Measurements from ENCODE around the gene FAHD2A.

FAHD2A gene

DNA sequence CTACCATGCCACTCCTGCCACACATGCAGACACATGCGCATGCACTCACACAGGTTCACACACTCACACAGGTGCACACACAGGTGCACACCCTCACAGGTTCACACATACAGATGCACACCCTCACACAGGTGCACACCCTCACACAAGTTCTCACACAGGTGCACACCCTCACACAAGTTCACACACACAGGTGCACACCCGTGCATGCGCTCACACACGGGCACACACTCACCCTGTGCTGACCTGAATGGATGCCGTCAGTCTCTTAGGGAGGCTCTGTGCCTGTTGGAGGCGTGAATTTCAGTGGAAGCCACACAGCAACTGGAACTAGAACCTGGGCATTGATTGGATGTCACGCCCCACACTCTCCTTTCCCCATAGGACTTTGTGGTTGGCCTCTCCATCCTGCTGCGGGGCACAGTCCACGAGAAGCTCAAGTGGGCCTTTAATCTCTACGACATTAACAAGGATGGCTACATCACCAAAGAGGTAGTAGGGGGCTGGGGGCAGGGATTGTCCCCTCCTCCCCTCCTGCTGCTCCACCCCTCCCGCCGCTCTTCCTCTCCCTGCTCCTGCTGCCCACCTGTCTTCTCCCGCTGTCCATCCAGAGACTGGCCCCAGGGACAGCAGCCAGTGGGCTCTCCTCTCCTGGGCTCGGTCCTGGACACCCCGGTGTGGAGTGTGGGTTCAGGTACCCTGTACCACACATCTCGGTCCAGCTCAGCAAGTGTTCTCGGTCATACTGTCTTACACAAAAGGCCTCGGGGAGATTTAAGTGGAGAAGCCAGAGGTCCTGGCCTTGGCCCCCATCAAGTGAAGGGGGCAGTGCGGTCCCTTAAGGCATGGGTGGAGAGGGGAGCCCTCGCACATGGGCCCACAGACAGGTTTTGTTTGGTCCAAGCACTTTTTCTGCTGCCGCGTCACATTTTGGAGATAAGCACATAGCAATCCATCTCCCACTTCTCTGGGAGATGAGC lies 21.0 kb upstream of the FAHD2A start:
- Histone ChIP-seq H3K9me3 (ENCODE audit: insufficient read depth, low read length) (no peaks in the 10 kb centered on the region), H3K27me3 (ENCODE audit: insufficient read depth, insufficient read length) (no peaks in the 10 kb centered on the region), H3K4me3 (ENCODE audit: insufficient read length, low read depth) (no peak overlapping the region), H3K36me3 (ENCODE audit: insufficient read depth, insufficient read length, low read length) (no peaks in the 10 kb centered on the region), H3K4me1 (ENCODE audit: insufficient read depth, insufficient read length) (peaks cover 12% of the 10 kb centered on the region), H3K9ac (ENCODE audit: insufficient read length, low read depth) (no peak overlapping the region)
- TF ChIP-seq ZNF274 (IDR thresholded peaks at IDR 0.05; ENCODE audit: low read depth, low read length) (no peak), SUZ12 (IDR thresholded peaks at IDR 0.05; ENCODE audit: extremely low read depth, insufficient read depth, insufficient read length) (no peak), YY1 (IDR thresholded peaks at IDR 0.05; ENCODE audit: insufficient read depth, insufficient read length) (no peak)
- DNase-seq (ENCODE audit: low read depth, low spot score) = no peak

DNA sequence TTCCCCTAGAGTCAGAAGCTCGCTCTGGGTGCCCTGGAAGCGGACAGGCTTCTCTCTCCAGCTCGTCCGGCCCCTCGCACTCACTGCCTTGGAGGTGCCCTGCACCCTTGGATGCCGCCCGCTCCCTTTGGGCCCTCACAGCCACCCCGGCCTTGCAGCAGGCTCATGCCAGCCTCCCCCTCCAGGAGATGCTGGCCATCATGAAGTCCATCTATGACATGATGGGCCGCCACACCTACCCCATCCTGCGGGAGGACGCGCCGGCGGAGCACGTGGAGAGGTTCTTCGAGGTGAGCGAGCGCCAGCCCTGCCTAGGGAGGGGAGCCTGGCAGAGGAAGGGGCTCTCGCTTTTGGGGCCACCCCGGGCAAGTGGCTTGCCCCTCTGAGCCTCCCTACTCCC lies 20.3 kb upstream of the FAHD2A start:
- Histone ChIP-seq H3K4me1 (ENCODE audit: insufficient read depth, insufficient read length) (peaks cover 12% of the 10 kb centered on the region), H3K9ac (ENCODE audit: insufficient read length, low read depth) (no peak overlapping the region), H3K4me3 (ENCODE audit: insufficient read length, low read depth) (no peak overlapping the region), H3K36me3 (ENCODE audit: insufficient read depth, insufficient read length, low read length) (no peaks in the 10 kb centered on the region), H3K9me3 (ENCODE audit: insufficient read depth, low read length) (no peaks in the 10 kb centered on the region), H3K27me3 (ENCODE audit: insufficient read depth, insufficient read length) (no peaks in the 10 kb centered on the region)
- TF ChIP-seq ZNF274 (IDR thresholded peaks at IDR 0.05; ENCODE audit: low read depth, low read length) (no peak), SUZ12 (IDR thresholded peaks at IDR 0.05; ENCODE audit: extremely low read depth, insufficient read depth, insufficient read length) (no peak), YY1 (IDR thresholded peaks at IDR 0.05; ENCODE audit: insufficient read depth, insufficient read length) (no peak)
- DNase-seq (ENCODE audit: low read depth, low spot score) = no peak

DNA sequence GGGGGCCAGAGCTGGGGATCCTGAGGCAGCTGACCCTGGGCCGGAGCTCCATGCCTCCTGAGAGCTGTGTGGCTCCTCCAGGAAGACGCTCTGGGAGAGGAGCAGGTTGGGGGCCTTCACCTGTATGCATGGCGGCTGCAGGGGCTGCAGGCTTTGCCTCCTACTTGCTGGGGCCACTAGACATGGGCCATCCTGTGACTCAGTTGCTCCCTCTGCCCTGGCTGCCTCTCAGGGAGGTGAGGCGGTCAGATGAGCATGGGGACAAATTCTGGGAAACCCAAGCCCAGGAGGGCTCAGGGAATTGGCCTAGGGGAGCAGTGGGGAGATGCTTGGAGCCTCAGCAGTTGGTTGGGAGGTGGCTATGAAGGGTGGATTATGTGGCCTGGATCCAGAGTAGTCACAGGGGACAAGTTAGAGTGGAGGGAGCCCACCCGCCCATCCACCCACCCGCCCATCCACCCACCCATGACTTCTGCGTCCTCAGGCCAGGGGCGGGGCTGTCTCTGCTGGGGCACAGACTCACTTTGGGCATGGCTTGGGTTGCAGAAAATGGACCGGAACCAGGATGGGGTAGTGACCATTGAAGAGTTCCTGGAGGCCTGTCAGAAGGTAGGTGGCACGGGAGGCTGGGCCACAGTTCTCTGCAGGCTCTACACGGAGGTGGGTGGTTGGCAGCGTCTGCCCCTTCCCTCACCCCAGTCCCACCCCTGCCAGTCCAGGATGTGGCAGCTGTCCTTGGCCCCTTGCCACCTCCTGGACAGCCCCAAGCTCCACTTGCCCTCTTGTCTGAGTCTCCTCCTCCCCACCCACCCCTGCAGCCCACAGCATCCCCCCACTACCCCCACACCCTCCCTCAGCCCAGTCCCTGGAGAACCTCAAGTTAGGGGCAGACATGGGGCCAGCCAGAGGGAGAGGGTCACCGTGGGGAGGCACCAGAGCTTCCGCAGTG lies 19.5 kb upstream of the FAHD2A start:
- Histone ChIP-seq H3K4me3 (ENCODE audit: insufficient read length, low read depth) (no peak overlapping the region), H3K36me3 (ENCODE audit: insufficient read depth, insufficient read length, low read length) (no peaks in the 10 kb centered on the region), H3K27me3 (ENCODE audit: insufficient read depth, insufficient read length) (peaks cover under 1% of the 10 kb centered on the region), H3K4me1 (ENCODE audit: insufficient read depth, insufficient read length) (peaks cover 12% of the 10 kb centered on the region), H3K9me3 (ENCODE audit: insufficient read depth, low read length) (no peaks in the 10 kb centered on the region), H3K9ac (ENCODE audit: insufficient read length, low read depth) (no peak overlapping the region)
- DNase-seq (ENCODE audit: low read depth, low spot score) = no peak
- TF ChIP-seq ZNF274 (IDR thresholded peaks at IDR 0.05; ENCODE audit: low read depth, low read length) (no peak), SUZ12 (IDR thresholded peaks at IDR 0.05; ENCODE audit: extremely low read depth, insufficient read depth, insufficient read length) (no peak), YY1 (IDR thresholded peaks at IDR 0.05; ENCODE audit: insufficient read depth, insufficient read length) (no peak)

DNA sequence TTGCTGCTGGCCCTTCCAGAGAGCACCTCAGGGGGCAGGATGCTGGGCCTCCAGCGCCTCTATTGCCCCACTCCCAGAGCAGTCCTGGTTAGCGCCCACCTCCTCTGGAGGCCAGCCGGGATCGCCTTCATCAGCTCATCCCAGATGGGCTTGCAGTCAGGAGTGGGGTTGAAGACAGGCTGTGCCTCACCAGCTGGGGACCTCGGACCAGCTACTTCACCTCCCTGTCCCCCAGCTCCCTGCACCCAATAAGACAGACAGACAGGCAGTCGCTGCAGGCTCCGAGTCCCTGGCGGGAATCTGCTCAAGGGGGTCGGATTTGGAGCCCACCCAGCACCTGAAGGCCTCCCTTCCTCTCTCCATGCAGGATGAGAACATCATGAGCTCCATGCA lies 18.9 kb upstream of the FAHD2A start:
- TF ChIP-seq ZNF274 (IDR thresholded peaks at IDR 0.05; ENCODE audit: low read depth, low read length) (no peak), SUZ12 (IDR thresholded peaks at IDR 0.05; ENCODE audit: extremely low read depth, insufficient read depth, insufficient read length) (no peak), YY1 (IDR thresholded peaks at IDR 0.05; ENCODE audit: insufficient read depth, insufficient read length) (no peak)
- Histone ChIP-seq H3K9me3 (ENCODE audit: insufficient read depth, low read length) (no peaks in the 10 kb centered on the region), H3K27me3 (ENCODE audit: insufficient read depth, insufficient read length) (peaks cover 7% of the 10 kb centered on the region), H3K36me3 (ENCODE audit: insufficient read depth, insufficient read length, low read length) (no peaks in the 10 kb centered on the region), H3K9ac (ENCODE audit: insufficient read length, low read depth) (no peak overlapping the region), H3K4me1 (ENCODE audit: insufficient read depth, insufficient read length) (peaks cover 12% of the 10 kb centered on the region), H3K4me3 (ENCODE audit: insufficient read length, low read depth) (no peak overlapping the region)
- DNase-seq (ENCODE audit: low read depth, low spot score) = no peak

DNA sequence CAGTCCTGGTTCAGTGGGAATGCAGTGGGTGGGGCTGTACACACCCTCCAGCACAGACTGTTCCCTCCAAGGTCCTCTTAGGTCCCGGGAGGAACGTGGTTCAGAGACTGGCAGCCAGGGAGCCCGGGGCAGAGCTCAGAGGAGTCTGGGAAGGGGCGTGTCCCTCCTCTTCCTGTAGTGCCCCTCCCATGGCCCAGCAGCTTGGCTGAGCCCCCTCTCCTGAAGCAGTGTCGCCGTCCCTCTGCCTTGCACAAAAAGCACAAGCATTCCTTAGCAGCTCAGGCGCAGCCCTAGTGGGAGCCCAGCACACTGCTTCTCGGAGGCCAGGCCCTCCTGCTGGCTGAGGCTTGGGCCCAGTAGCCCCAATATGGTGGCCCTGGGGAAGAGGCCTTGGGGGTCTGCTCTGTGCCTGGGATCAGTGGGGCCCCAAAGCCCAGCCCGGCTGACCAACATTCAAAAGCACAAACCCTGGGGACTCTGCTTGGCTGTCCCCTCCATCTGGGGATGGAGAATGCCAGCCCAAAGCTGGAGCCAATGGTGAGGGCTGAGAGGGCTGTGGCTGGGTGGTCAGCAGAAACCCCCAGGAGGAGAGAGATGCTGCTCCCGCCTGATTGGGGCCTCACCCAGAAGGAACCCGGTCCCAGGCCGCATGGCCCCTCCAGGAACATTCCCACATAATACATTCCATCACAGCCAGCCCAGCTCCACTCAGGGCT lies 17.5 kb upstream of the FAHD2A start:
- TF ChIP-seq SUZ12 (IDR thresholded peaks at IDR 0.05; ENCODE audit: extremely low read depth, insufficient read depth, insufficient read length) (no peak), ZNF274 (IDR thresholded peaks at IDR 0.05; ENCODE audit: low read depth, low read length) (no peak), YY1 (IDR thresholded peaks at IDR 0.05; ENCODE audit: insufficient read depth, insufficient read length) (no peak)
- Histone ChIP-seq H3K4me3 (ENCODE audit: insufficient read length, low read depth) (no peak overlapping the region), H3K4me1 (ENCODE audit: insufficient read depth, insufficient read length) (peaks cover 18% of the 10 kb centered on the region), H3K27me3 (ENCODE audit: insufficient read depth, insufficient read length) (peaks cover 18% of the 10 kb centered on the region), H3K9ac (ENCODE audit: insufficient read length, low read depth) (no peak overlapping the region), H3K9me3 (ENCODE audit: insufficient read depth, low read length) (no peaks in the 10 kb centered on the region), H3K36me3 (ENCODE audit: insufficient read depth, insufficient read length, low read length) (no peaks in the 10 kb centered on the region)
- no peak for DNase-seq (ENCODE audit: low read depth, low spot score)

DNA sequence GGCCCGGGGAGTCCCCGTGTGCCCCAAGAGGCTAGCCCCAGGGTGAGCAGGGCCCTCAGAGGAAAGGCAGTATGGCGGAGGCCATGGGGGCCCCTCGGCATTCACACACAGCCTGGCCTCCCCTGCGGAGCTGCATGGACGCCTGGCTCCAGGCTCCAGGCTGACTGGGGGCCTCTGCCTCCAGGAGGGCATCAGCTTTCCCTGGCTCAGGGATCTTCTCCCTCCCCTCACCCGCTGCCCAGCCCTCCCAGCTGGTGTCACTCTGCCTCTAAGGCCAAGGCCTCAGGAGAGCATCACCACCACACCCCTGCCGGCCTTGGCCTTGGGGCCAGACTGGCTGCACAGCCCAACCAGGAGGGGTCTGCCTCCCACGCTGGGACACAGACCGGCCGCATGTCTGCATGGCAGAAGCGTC lies 16.9 kb upstream of the FAHD2A start:
- Histone ChIP-seq H3K4me3 (ENCODE audit: insufficient read length, low read depth) (no peak overlapping the region), H3K9ac (ENCODE audit: insufficient read length, low read depth) (no peak overlapping the region), H3K36me3 (ENCODE audit: insufficient read depth, insufficient read length, low read length) (no peaks in the 10 kb centered on the region), H3K27me3 (ENCODE audit: insufficient read depth, insufficient read length) (peaks cover 23% of the 10 kb centered on the region), H3K4me1 (ENCODE audit: insufficient read depth, insufficient read length) (peaks cover 18% of the 10 kb centered on the region), H3K9me3 (ENCODE audit: insufficient read depth, low read length) (no peaks in the 10 kb centered on the region)
- no peak for DNase-seq (ENCODE audit: low read depth, low spot score)
- TF ChIP-seq ZNF274 (IDR thresholded peaks at IDR 0.05; ENCODE audit: low read depth, low read length) = no peak
- no peak for TF ChIP-seq YY1 (IDR thresholded peaks at IDR 0.05; ENCODE audit: insufficient read depth, insufficient read length)
- TF ChIP-seq SUZ12 (IDR thresholded peaks at IDR 0.05; ENCODE audit: extremely low read depth, insufficient read depth, insufficient read length) = no peak

All from NT2/D1 (cell line).